IMR-90 (cell line): ENCODE results near the gene ZNF580. TPM values are rescaled to one million over a fixed set of nuclear protein-coding genes. Genes with fewer than 3 reads are reported as not detected.

Source experiments
- ATAC-seq: fragments of 200-7000 bp; cut with Tn5 transposase; 2 replicates; pipeline ENCODE4 v1.9.1; 2020; ENCODE audit warnings: low read depth, mild to moderate bottlenecking, moderate library complexity
- BruUV-seq: library from RNA; stranded (reverse); fragments of 400-500 nt; replicated peaks from 2 replicates; lab custom pipeline; 2021; lab: Mats Ljungman, UMichigan
- CTCF ChIA-PET: fragments of 300-600 bp; formaldehyde crosslinking; extraction: SDS; loops from one replicate; lab custom pipeline; 2021; ENCODE audit warnings: antibody characterized with exemption; lab: Yijun Ruan, JAX
- POLR2A ChIA-PET: fragments of 300-600 bp; sonication (Branson Sonifier 250); formaldehyde crosslinking; loops from one replicate; lab custom pipeline; 2022; ENCODE audit warnings: antibody characterized with exemption; ENCODE audit not compliant: unreplicated experiment; lab: Charles Lee
- DNase-seq: peaks from one replicate; pipeline ENCODE4 v3.0.0; 2013
- H2AFZ ChIP-seq: replicated peaks from 2 replicates; pipeline ENCODE3; 2013; ENCODE audit warnings: low read length, mild to moderate bottlenecking; ENCODE audit not compliant: poor library complexity
- H2AK5ac ChIP-seq: 2 replicates; pipeline ENCODE4 v1.6.1; 2013; ENCODE audit warnings: low read depth, low read length, inconsistent platforms
- H2AK9ac ChIP-seq: replicated peaks from 2 replicates; pipeline ENCODE3; 2013; ENCODE audit warnings: mild to moderate bottlenecking, low read depth, low read length, moderate library complexity; ENCODE audit not compliant: poor library complexity
- H2BK120ac ChIP-seq: 2 replicates; pipeline ENCODE4 v1.6.1; 2013; ENCODE audit warnings: low read depth, low read length, inconsistent platforms
- H2BK15ac ChIP-seq: 3 replicates; pipeline ENCODE4 v1.6.1; 2013; ENCODE audit warnings: low read depth, low read length, inconsistent platforms
- H2BK20ac ChIP-seq: 2 replicates; pipeline ENCODE4 v1.6.1; 2013; ENCODE audit warnings: low read depth, mild to moderate bottlenecking, inconsistent platforms, low read length, moderate library complexity
- H2BK5ac ChIP-seq: 2 replicates; pipeline ENCODE4 v1.6.1; 2013; ENCODE audit warnings: mild to moderate bottlenecking, low read depth, low read length, inconsistent platforms; ENCODE audit not compliant: poor library complexity, severe bottlenecking
- H3K14ac ChIP-seq: replicated peaks from 2 replicates; pipeline ENCODE4 v1.6.1; 2013; ENCODE audit warnings: low read depth, low read length, inconsistent platforms
- H3K18ac ChIP-seq: 2 replicates; pipeline ENCODE4 v1.6.1; 2013; ENCODE audit warnings: low read depth, low read length, control low read depth
- H3K23ac ChIP-seq: 2 replicates; pipeline ENCODE4 v1.6.1; 2013; ENCODE audit warnings: low read depth, low read length, inconsistent platforms
- H3K27ac ChIP-seq: 2 replicates; pipeline ENCODE4 v1.5.1; 2013; ENCODE audit warnings: mild to moderate bottlenecking, control low read depth, low read length; ENCODE audit not compliant: insufficient read depth
- H3K27me3 ChIP-seq: 2 replicates; pipeline ENCODE4 v1.6.1; 2013; ENCODE audit warnings: low read length; ENCODE audit not compliant: control insufficient read depth, insufficient read depth
- H3K36me3 ChIP-seq: 2 replicates; pipeline ENCODE4 v1.6.1; 2013; ENCODE audit warnings: low read length, mixed read lengths; ENCODE audit not compliant: control insufficient read depth, insufficient read depth
- H3K4ac ChIP-seq: 2 replicates; pipeline ENCODE4 v1.6.1; 2013; ENCODE audit warnings: low read depth, low read length, inconsistent platforms
- H3K4me1 ChIP-seq: 2 replicates; pipeline ENCODE4 v1.6.1; 2013; ENCODE audit warnings: low read length, mixed read lengths; ENCODE audit not compliant: control insufficient read depth, insufficient read depth
- H3K4me2 ChIP-seq: 2 replicates; pipeline ENCODE4 v1.6.1; 2013; ENCODE audit warnings: low read depth, mild to moderate bottlenecking, control low read depth, low read length, moderate library complexity
- H3K4me3 ChIP-seq: 2 replicates; pipeline ENCODE4 v1.5.1; 2013; ENCODE audit warnings: low read depth, mild to moderate bottlenecking, control low read depth, low read length, moderate library complexity; ENCODE audit not compliant: insufficient read depth
- H3K56ac ChIP-seq: 2 replicates; pipeline ENCODE4 v1.6.1; 2013; ENCODE audit warnings: low read length, inconsistent platforms; ENCODE audit not compliant: insufficient read depth; ENCODE audit errors: extremely low read depth
- H3K79me1 ChIP-seq, 2 experiments: 2 replicates each; pipeline ENCODE4 v1.6.1; 2013; ENCODE audit warnings: low read length in 2 of 2, inconsistent platforms in 1 of 2, low read depth in 1 of 2
- H3K9ac ChIP-seq: 2 replicates; pipeline ENCODE4 v1.6.1; 2013; ENCODE audit warnings: low read depth, low read length, control low read depth
- H3K9me1 ChIP-seq: 2 replicates; pipeline ENCODE4 v1.6.1; 2013; ENCODE audit warnings: low read length, inconsistent platforms; ENCODE audit not compliant: insufficient read depth
- H3K9me3 ChIP-seq: 2 replicates; pipeline ENCODE4 v1.6.1; 2013; ENCODE audit warnings: low read length; ENCODE audit not compliant: control insufficient read depth, insufficient read depth
- H4K20me1 ChIP-seq: 2 replicates; pipeline ENCODE4 v1.6.1; 2013; ENCODE audit warnings: low read length, inconsistent platforms; ENCODE audit not compliant: insufficient read depth
- H4K5ac ChIP-seq: 2 replicates; pipeline ENCODE4 v1.6.1; 2013; ENCODE audit warnings: mild to moderate bottlenecking, low read depth, low read length, control low read depth
- H4K8ac ChIP-seq, 2 experiments: 2 replicates each; pipeline ENCODE4 v1.6.1; 2013; ENCODE audit warnings: low read depth in 2 of 2, low read length in 2 of 2, control low read depth in 1 of 2, inconsistent platforms in 1 of 2
- H4K91ac ChIP-seq: 2 replicates; pipeline ENCODE4 v1.6.1; 2013; ENCODE audit warnings: low read depth, low read length, inconsistent platforms; ENCODE audit not compliant: insufficient read depth
- CEBPB ChIP-seq: IDR thresholded peaks from 2 replicates; pipeline ENCODE4 v1.6.1; 2012; ENCODE audit warnings: low read depth, low read length, improper control_type of control experiment
- POLR2A ChIP-seq: IDR thresholded peaks from 2 replicates; pipeline ENCODE4 v1.6.1; 2012; ENCODE audit warnings: mild to moderate bottlenecking, low read depth, low read length
- WGBS, 2 experiments: methylation state at CpG; one replicate each; pipeline versions ENCODE4 v1.1.5 to v1.1.7; 2013; ENCODE audit warnings: missing lambda C conversion rate in 2 of 2; ENCODE audit not compliant: insufficient read length in 1 of 2; ENCODE audit errors: extremely low coverage in 2 of 2; 5-methylcytosine and 5-hydroxymethylcytosine counted together
- dilution Hi-C: fragments of 300-500 bp; cut with HindIII; formaldehyde crosslinking; loops from one replicate; pipeline ENCODE4 v1.14.3; 2018; ENCODE audit warnings: low sequenced_read_pairs; ENCODE audit not compliant: unreplicated experiment
- in situ Hi-C: fragments of 300-500 bp; cut with MboI; formaldehyde crosslinking; loops from 3 replicates; pipeline ENCODE4 v1.14.3; 2019; ENCODE audit warnings: low sequenced_read_pairs, inconsistent platforms, mixed read lengths
- intact Hi-C: fragments of 100-400 bp; cut with micrococcal nuclease; formaldehyde crosslinking; loops from 2 replicates; pipeline ENCODE4 v1.10.0; 2022
- polyA plus RNA-seq, 3 experiments: library from polyadenylated mRNA; depleted of rRNA; stranded (reverse); fragments of >200 nt; gene quantifications; 2 replicates each; pipeline ENCODE4 v1.2.3, GENCODE V29; 2012; ENCODE audit warnings: low replicate concordance in 1 of 3
- total RNA-seq: library from RNA; depleted of rRNA; stranded (reverse); fragments of >200 nt; gene quantifications from 2 replicates; pipeline ENCODE4 v1.2.3, GENCODE V29; 2012

Gene ZNF580
- total and polyA plus RNA-seq, 2 of the 4 experiments (the other 2 are of a cell fraction) = 1.4 to 36.9 TPM

DNA sequence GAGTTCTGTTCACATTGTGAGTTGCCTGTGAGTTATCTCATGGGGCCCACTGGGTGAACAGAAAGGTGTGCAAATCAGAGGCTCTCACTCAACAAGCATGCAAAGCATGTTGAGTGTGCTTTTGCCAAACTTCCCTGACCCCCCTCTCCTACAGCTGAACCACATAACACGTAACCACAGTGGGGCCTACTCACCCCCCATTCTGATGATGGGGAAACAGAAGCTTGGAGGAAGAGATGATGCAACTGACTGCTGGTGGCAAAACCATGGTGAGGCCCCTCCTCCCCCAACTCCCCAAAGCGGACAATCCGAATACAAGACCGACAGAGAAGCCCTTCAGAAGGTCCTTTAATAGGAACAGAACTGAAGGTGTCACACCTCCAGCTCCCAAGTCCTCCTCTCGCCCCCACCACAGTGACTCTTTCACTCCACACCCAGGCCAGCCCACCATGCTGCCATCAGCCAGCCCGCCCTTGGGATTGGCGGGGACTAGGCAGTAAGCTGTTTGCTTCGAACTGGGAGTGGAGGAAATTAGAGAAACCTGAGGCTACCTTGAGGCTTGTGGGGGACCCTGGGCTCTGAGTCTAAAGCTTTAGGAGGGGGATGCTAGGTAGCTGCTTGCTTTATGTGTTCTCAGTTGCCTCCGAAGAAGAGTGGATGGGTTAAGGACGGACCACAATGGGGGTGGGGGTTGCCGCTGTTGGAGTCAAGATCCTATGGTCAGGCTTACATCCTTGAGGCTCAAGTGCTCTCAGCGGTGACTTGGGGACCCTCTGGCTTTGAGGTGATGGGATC lies 20.2 kb upstream of the ZNF580 start:
- Histone ChIP-seq H4K20me1 (peaks cover 17% of the 10 kb centered on the region; the same call in 1 of the 2 replicates), H4K5ac (no peak overlapping the region), H3K4me3 (no peak overlapping the region), H4K91ac (no peak overlapping the region), H3K4me1 (peaks cover 13% of the 10 kb centered on the region), H3K9ac (no peak overlapping the region), H2BK20ac (no peak overlapping the region), H3K27me3 (no peaks in the 10 kb centered on the region), H3K23ac (no peak overlapping the region), H3K27ac (no peak overlapping the region), H3K4me2 (no peak overlapping the region), H3K56ac (no peak overlapping the region), H2BK120ac (no peak overlapping the region), H3K14ac (no peak overlapping the region), H2BK15ac (no peak overlapping the region), H2BK5ac (no peak overlapping the region), H3K4ac (no peak overlapping the region; the same call in 1 of the 2 replicates), H3K9me3 (no peaks in the 10 kb centered on the region), H3K9me1 (peaks cover 15% of the 10 kb centered on the region; the same call in 1 of the 2 replicates), H3K36me3 (peaks cover 30% of the 10 kb centered on the region), H3K18ac (no peak overlapping the region), H2AFZ (peak overlapping the region; percentile 27), H3K79me1 (peaks cover 15 to 48% of the 10 kb centered on the region in 2 experiments), H4K8ac (no peak overlapping the region), H2AK5ac (no peak overlapping the region; the same call in 1 of the 2 replicates), H2AK9ac (peak overlapping the region; percentile 84)
- dilution Hi-C loops = no loop called here
- CTCF ChIA-PET = interaction anchor here (0.9 to 2.4 kb wide), 2 partner anchors 14 to 117 kb away, joined by 3 to 11 read pairs; partner anchors contain the start of gene ZNF865
- intact Hi-C loops = no loop called here
- 97% methylated on average over 6 of the region's 12 CpGs; no CpG with 5 or more reads in 1 of the 2 experiments for WGBS, 2 experiments
- in situ Hi-C loops = no loop called here
- DNase-seq = peak; percentile 21
- BruUV-seq = no TSS peak
- ATAC-seq = no peak
- no peak for TF ChIP-seq POLR2A
- peak; percentile 49; the same call in 1 of the 2 replicates for TF ChIP-seq CEBPB
- POLR2A ChIA-PET = no interaction called here
